Measurements from ENCODE around the gene CKB. TPM values are rescaled to one million over a fixed set of nuclear protein-coding genes. Genes with fewer than 3 reads are reported as not detected.
A peak's percentile ranks its signal among the peaks of the same experiment; 100 is the strongest.

The CKB gene
- total RNA-seq, 2 experiments from 2014 or later, result 3.4 to 4.0 TPM

DNA sequence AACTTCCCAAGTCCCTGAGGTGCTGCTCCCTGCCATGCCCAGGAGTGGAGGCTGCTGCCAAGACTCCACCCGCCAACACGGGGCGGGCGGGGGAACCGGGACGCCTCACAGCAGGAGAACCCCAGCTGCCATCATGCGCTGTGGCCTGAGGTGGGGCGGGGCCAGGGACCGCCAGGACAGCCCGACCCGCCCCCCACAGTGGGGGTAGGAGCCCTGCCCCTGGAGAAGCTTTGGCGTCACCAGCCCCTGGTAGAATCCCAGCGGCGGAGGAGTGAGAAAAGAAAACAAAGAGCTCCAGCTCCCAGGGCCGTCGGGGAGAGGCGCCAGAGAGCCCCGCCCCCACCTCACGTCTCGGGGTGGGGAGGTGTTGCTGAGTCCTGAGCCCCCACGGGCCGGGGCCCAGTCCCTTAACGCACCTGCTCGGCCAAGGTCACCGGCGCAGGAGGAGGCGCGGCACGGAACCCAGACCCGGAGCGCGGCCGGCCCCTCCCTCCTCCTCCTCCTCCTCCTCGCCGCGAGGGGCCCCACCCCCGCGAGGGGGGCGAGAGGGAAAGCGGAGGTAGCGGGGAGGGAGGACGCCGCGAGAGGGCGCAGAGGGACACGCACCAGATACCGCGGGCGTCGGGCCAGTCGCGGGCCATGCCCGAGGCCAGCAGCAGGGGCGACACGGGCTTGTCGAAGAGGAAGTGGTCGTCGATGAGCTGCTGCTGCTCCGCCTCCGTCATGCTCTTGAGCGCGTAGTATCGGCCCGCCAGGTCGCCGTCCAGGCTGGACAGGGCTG is 1.8 kb downstream of the CKB start:
- POLR2A ChIA-PET, result interaction anchor here (1.0 kb wide), 1 partner anchor 8 kb away, joined by 3 read pairs; the partner anchor contains the start of gene TRMT61A
- H3K4me1 Mint-ChIP-seq, result peaks cover 10% of the 10 kb centered on the region
- peak; percentile 74 for DNase-seq

DNA sequence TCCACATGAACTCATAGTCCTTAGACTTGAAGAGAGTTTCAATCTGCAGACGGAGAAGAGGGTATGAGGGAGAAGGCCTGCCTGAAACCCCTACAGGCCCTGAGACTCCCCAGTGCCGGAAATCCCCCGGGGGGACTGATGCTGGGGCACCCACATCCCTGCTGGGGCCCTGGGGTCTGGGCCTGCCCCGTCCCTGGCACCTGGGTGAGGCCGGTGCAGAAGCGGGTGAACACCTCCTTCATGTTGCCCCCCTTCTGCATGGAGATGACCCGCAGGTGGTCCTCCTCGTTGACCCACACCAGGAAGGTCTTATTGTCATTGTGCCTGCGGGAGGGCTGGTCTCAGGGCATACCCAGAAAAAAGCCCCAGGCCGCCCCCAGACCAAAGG is 2.4 kb downstream of the CKB start:
- ATAC-seq (no peak), DNase-seq (no peak)
- CTCF ChIA-PET, result interaction anchor here (0.6 to 2.2 kb wide), 6 partner anchors 9 to 416 kb away, joined by 3 to 10 read pairs (median 3); partner anchors contain the start of gene TRMT61A
- intact Hi-C loops (cut with DNase I, micrococcal nuclease), result loop anchor here in 1 of 2 experiments (2.0 to 10.0 kb wide), 2 partner anchors 401 to 445 kb away; a partner anchor contains a TSS
- Mint-ChIP-seq H3K27me3 (peaks cover 12% of the 10 kb centered on the region), H3K9me3 (ENCODE audit: low read depth) (no peaks in the 10 kb centered on the region), H3K4me1 (peaks cover 10% of the 10 kb centered on the region), H3K27ac (no peak overlapping the region), H3K36me3 (ENCODE audit: low read depth) (no peaks in the 10 kb centered on the region), H3K4me3 (peak overlapping the region; percentile 39)
- POLR2A ChIA-PET, result interaction anchor here (1.0 kb wide), 1 partner anchor 9 kb away, joined by 3 read pairs; the partner anchor contains the start of gene TRMT61A

More for the DNA sequence above, 1.8 kb downstream of the CKB start:
- CTCF ChIA-PET, result interaction anchor here (0.6 to 1.1 kb wide), 6 partner anchors 8 to 416 kb away, joined by 3 to 6 read pairs (median 3); partner anchors contain the start of gene TRMT61A
- H3K9me3 Mint-ChIP-seq (ENCODE audit: low read depth), result no peaks in the 10 kb centered on the region
- peaks cover 12% of the 10 kb centered on the region for H3K27me3 Mint-ChIP-seq
- ATAC-seq, result peak; percentile 45
- no peaks in the 10 kb centered on the region for H3K36me3 Mint-ChIP-seq (ENCODE audit: low read depth)
- intact Hi-C loops (cut with DNase I, micrococcal nuclease), result loop anchor here in 1 of 2 experiments (1.0 to 10.0 kb wide), 3 partner anchors 194 to 446 kb away; partner anchors contain the start of genes XRCC3 and ZFYVE21
- H3K4me3 Mint-ChIP-seq, result peak overlapping the region; percentile 39
- H3K27ac Mint-ChIP-seq, result no peak overlapping the region

DNA sequence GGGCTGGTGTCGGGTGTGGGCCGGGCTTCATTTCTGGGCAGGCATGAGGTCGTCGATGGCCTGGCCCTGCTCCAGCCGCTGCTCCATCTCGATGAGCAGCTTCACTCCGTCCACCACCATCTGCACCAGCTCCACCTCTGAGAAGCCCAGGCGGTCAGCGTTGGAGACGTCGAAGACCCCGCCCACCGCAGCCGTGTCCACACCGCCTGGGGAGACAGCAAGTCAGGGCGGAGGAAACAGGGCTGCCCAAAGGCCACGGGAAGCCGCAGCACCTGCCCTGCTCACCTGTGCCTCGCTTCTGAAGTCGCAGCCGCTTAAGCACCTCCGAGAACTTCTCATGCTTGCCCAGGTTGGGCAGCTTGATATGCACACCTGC is 2.8 kb downstream of the CKB start:
- Mint-ChIP-seq H3K27me3 (peaks cover 12% of the 10 kb centered on the region), H3K27ac (no peak overlapping the region), H3K36me3 (ENCODE audit: low read depth) (no peaks in the 10 kb centered on the region), H3K4me3 (peak overlapping the region; percentile 10), H3K4me1 (peaks cover 10% of the 10 kb centered on the region), H3K9me3 (ENCODE audit: low read depth) (no peaks in the 10 kb centered on the region)
- ATAC-seq, result no peak
- ChIA-PET POLR2A (no interaction called here), CTCF (interaction anchor here (1.3 to 2.2 kb wide), 3 partner anchors 17 to 38 kb away, joined by 3 to 21 read pairs (median 10); no protein-coding TSS in a partner anchor)
- intact Hi-C loops (cut with DNase I, micrococcal nuclease), result loop anchor here in 1 of 2 experiments (2.0 to 10.0 kb wide), 2 partner anchors 401 to 445 kb away; a partner anchor contains a TSS
- DNase-seq, result no peak

DNA sequence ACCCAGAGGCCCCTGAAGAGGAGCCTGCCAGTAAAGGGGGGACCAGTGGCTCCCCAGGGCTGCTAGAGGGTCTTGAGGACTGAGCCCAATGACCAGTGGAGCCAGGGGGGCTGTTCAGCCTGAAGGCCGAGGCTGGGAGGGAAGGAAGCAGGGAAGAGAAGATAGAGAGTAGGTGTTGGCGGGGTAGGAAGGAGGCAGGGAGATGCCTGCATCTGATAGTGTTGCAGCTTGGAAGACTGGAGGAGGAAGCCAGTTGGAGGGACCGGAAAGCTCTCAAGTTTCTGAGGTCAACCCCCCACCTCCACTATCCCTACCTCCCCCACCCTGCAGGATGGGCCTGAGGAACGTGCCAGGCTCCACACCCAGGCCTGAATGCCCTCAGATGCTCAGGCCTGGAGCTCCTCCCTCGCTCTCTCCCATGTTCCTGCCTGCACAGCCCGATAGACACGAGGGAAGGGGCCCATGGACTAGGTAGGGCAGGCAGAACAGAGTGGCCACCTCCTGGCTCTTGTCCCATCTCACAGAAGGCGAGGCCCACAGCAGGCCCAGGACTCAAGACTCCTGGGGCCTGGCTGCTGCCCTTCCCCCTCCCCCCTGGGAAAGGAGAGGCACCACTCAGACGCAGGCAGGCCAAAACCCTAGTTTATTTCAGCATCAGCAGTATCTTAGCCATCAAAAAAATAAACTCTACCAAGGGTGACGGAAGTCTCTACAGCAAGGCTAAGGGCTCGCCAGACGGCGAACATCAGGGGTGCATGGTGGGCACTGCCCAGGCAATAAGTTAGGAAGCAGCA is 3.4 kb downstream of the CKB start:
- H3K27ac Mint-ChIP-seq, result no peak overlapping the region
- intact Hi-C loops (cut with DNase I, micrococcal nuclease), result no loop called here

DNA sequence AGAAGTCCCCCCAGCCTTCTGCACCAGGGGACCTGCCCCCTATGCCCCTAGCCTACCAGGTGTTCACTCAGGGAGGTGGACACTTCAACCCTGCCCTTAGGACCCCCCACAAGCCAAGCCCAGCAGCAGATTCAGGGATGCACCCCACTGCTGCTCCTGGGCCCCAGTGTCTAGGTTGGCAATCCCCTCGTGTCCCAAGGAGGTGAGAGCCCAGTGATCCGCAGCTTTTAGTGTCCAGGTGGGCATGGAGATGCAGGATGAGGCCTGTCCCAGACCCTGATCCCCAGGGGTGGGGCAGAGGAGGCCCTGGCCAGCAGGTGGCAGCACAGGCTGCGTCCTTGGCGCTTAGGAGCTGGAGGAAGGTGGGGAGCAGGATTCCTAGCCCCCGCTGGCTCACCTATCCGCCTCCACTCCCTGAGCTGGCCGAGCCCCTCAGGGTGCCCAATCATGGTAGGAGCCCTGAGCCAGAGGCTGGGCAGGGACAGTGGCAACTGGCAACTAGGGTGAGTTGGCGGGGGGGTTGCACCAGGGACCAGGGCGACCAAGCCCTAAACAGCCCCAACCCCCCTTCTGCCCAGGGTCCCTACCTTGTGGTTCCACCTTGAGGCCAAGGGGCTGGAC is 4.1 kb downstream of the CKB start:
- H3K27me3 Mint-ChIP-seq, result peaks cover 7% of the 10 kb centered on the region
- DNase-seq (peak; percentile 76), ATAC-seq (peak; percentile 45)
- peaks cover 10% of the 10 kb centered on the region for H3K4me1 Mint-ChIP-seq
- no peaks in the 10 kb centered on the region for H3K36me3 Mint-ChIP-seq (ENCODE audit: low read depth)
- H3K9me3 Mint-ChIP-seq (ENCODE audit: low read depth), result no peaks in the 10 kb centered on the region
- intact Hi-C loops (cut with DNase I, micrococcal nuclease), result loop anchor here (1.0 kb wide), 1 partner anchor 28 kb away; no protein-coding TSS in a partner anchor
- no peak overlapping the region for H3K4me3 Mint-ChIP-seq
- CTCF ChIA-PET, result interaction anchor here (0.7 to 2.2 kb wide), 19 partner anchors 9 to 215 kb away, joined by 3 to 21 read pairs (median 3); partner anchors contain the start of genes KLC1 and TRMT61A
- no peak overlapping the region for H3K27ac Mint-ChIP-seq
- POLR2A ChIA-PET, result no interaction called here

More for the DNA sequence above, 3.4 kb downstream of the CKB start:
- H3K4me1 Mint-ChIP-seq, result peaks cover 10% of the 10 kb centered on the region
- peaks cover 12% of the 10 kb centered on the region for H3K27me3 Mint-ChIP-seq
- ChIA-PET POLR2A (no interaction called here), CTCF (interaction anchor here (0.7 to 2.2 kb wide), 18 partner anchors 9 to 214 kb away, joined by 3 to 21 read pairs (median 4); partner anchors contain the start of genes KLC1 and TRMT61A)
- H3K9me3 Mint-ChIP-seq (ENCODE audit: low read depth), result no peaks in the 10 kb centered on the region
- ATAC-seq (no peak), DNase-seq (no peak)
- no peaks in the 10 kb centered on the region for H3K36me3 Mint-ChIP-seq (ENCODE audit: low read depth)
- peak overlapping the region; percentile 10 for H3K4me3 Mint-ChIP-seq

DNA sequence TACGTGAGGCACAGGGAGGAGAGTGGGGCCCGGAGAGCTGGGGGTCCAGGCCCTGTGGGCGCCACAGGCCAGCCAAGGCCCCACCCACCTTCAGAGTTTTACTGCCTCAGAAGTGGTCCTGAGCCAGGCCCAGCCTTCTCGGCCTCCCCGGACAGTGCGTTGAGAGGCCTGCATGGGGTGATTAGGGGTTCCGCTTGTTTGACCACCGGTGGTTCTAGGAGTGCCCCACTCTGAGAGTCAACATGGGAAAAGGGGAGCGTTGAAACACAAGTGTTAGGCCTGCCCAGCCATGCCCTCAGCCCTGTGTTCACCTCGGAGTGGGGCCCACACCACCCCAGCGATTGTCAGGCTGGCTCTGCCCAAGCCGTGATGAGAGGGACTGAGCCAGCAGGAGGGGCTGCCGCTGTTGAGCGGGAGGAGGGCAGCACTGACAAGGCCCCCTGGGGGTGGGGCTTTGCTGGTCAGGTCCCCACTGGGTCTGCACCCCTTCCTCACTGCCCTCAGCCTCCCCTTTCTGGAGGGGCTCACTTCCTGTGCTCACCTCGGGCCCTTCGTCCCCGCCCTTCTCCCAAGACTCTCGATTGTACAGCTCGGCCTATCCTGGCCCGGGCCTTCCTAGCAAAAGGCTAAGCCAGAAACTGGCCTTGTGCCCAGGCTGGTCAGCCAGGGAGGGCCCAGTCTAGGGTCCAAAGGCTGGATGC is 4.8 kb downstream of the CKB start:
- CTCF ChIA-PET, result interaction anchor here (0.9 to 2.2 kb wide), 13 partner anchors 8 to 59 kb away, joined by 3 to 21 read pairs (median 5); partner anchors contain the start of gene TRMT61A
- intact Hi-C loops (cut with DNase I, micrococcal nuclease), result loop anchor here (1.0 kb wide), 1 partner anchor 28 kb away; no protein-coding TSS in a partner anchor
- no peaks in the 10 kb centered on the region for H3K9me3 Mint-ChIP-seq (ENCODE audit: low read depth)
- ATAC-seq (no peak), DNase-seq (no peak)
- H3K27me3 Mint-ChIP-seq, result peaks cover 6% of the 10 kb centered on the region
- POLR2A ChIA-PET, result no interaction called here
- H3K4me3 Mint-ChIP-seq, result no peak overlapping the region
- H3K36me3 Mint-ChIP-seq (ENCODE audit: low read depth), result no peaks in the 10 kb centered on the region
- peaks cover 10% of the 10 kb centered on the region for H3K4me1 Mint-ChIP-seq
- H3K27ac Mint-ChIP-seq, result no peak overlapping the region

DNA sequence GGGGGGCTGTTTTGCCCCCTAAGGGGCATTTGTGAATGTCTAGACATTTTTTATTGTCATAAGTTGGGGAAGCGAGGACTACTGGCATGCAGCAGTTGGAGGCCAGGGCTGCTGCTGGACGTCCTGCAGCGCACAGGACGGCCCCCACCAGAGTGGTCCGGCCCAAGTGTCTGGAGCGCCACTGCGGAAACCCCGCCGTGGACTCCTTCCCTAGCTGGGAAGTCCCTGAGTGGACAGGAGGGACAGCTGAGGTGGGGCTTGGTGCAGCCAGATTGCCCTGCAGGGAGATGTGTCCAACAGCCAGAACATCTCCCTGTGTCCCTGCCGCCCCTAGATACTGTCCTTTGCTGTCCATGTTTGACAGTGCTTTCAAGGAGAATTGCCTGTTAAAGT is 5.5 kb downstream of the CKB start:
- H3K4me1 Mint-ChIP-seq, result peaks cover 10% of the 10 kb centered on the region
- no peak overlapping the region for H3K4me3 Mint-ChIP-seq
- ChIA-PET POLR2A (no interaction called here), CTCF (no interaction called here)
- H3K9me3 Mint-ChIP-seq (ENCODE audit: low read depth), result no peaks in the 10 kb centered on the region
- H3K27me3 Mint-ChIP-seq, result peaks cover 4% of the 10 kb centered on the region
- DNase-seq (no peak), ATAC-seq (no peak)
- intact Hi-C loops (cut with DNase I, micrococcal nuclease), result no loop called here
- H3K27ac Mint-ChIP-seq, result no peak overlapping the region
- peaks cover 4% of the 10 kb centered on the region for H3K36me3 Mint-ChIP-seq (ENCODE audit: low read depth)

DNA sequence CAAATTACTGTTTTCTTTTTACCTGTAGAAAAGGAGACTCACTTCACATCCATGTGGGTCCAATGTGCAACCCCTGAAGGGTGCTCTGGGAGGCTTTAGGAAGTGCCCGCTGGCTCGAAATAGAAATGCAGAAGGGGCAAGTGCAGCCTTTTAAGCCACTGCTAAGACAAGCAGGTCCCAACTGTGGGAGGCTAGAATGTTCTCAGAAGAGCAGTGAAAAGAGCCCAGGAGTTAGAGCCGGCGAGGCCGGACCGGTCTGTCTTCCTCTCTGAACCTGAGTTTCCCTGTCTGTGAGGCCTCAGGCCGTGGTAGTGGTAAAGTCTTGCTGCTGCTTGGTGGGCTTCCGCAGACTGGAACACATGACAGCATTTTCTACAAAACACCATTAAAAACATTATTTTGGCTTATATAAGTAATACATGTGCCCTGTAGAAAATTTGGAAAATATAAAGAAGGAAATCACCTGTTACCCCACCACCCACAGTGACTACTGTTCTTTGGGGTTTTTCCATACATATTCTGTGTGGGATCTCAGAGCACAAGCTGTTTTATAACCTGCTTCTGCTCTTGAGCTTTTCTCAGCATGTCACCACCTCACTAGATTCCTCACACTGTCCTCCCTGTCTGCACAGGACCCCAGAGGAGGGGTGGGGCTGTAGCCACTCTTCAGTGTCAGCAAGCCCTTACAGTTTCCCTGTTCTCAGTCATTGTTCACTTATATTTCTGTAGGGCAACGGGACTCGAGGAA is 6.0 kb downstream of the CKB start:
- Mint-ChIP-seq H3K4me1 (peaks cover 10% of the 10 kb centered on the region), H3K4me3 (no peak overlapping the region), H3K36me3 (ENCODE audit: low read depth) (peaks cover 4% of the 10 kb centered on the region), H3K27ac (no peak overlapping the region), H3K27me3 (peaks cover 4% of the 10 kb centered on the region), H3K9me3 (ENCODE audit: low read depth) (no peaks in the 10 kb centered on the region)
- ATAC-seq, result no peak
- CTCF ChIA-PET, result interaction anchor here (0.6 to 0.8 kb wide), 2 partner anchors 15 to 968 kb away, joined by 3 read pairs; no protein-coding TSS in a partner anchor
- POLR2A ChIA-PET, result no interaction called here
- intact Hi-C loops (cut with DNase I, micrococcal nuclease), result no loop called here
- DNase-seq, result no peak

DNA sequence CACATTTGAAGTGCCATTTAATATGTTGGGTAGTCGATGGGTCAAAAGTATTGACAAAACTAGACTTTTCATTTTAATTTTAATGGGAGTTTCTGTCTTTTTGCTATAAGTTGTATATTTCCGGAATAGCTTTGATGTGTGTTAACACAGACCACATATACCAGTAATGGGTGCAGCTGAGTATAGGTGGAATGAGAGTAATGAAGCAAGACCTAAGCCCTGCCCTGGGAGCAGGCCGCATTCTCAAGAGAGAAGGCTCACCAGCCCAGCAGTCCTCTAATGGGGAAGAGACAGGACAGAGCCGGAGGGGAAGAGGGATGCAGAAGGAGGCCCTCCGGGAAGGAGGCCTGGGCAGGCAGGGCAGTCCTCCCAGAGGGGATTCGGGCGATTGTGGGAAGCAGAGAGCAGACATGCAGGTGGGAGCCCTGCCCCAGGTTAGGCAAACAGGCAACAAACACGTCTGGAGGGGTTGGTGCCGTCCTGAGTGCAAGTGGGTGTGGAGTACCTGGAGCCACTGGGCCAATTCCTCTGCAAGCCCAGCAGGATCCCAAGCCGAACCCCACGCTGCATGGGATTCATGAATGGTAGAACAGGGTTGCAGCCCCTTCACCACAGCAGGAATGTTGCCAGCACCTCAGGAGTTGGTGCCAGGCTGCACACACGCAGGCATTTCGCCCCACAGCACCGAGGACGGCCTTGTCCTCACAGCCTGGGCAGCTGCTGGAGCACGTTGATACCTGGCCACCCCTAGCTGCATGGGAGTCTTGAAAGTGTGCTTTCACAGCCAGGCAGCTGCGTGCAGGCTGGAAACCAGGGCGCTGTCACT is 7.8 kb downstream of the CKB start:
- Mint-ChIP-seq H3K36me3 (ENCODE audit: low read depth) (peaks cover 6% of the 10 kb centered on the region), H3K4me3 (no peak overlapping the region), H3K4me1 (peaks cover 8% of the 10 kb centered on the region), H3K27ac (no peak overlapping the region), H3K27me3 (peaks cover 4% of the 10 kb centered on the region), H3K9me3 (ENCODE audit: low read depth) (no peaks in the 10 kb centered on the region)
- ChIA-PET CTCF (interaction anchor here (0.6 kb wide), 1 partner anchor 14 kb away, joined by 3 read pairs; no protein-coding TSS in a partner anchor), POLR2A (interaction anchor here (0.7 kb wide), 1 partner anchor 173 kb away, joined by 4 read pairs; no protein-coding TSS in a partner anchor)
- no peak for DNase-seq
- intact Hi-C loops (cut with DNase I, micrococcal nuclease), result no loop called here
- no peak for ATAC-seq
